ENCODE measurements around the gene MEGF8.

Gene MEGF8

GRCh38 chr19:42392165-42392564, 66.7 kb downstream of the MEGF8 start:
- no peak for DNase-seq

GRCh38 chr19:42394751-42395150, 69.3 kb downstream of the MEGF8 start:
- DNase-seq = no peak

- DNase-seq = peak; percentile 97
These were observed 71.2 kb downstream of the MEGF8 start for GRCh38 chr19:42396381-42397262.

DNA sequence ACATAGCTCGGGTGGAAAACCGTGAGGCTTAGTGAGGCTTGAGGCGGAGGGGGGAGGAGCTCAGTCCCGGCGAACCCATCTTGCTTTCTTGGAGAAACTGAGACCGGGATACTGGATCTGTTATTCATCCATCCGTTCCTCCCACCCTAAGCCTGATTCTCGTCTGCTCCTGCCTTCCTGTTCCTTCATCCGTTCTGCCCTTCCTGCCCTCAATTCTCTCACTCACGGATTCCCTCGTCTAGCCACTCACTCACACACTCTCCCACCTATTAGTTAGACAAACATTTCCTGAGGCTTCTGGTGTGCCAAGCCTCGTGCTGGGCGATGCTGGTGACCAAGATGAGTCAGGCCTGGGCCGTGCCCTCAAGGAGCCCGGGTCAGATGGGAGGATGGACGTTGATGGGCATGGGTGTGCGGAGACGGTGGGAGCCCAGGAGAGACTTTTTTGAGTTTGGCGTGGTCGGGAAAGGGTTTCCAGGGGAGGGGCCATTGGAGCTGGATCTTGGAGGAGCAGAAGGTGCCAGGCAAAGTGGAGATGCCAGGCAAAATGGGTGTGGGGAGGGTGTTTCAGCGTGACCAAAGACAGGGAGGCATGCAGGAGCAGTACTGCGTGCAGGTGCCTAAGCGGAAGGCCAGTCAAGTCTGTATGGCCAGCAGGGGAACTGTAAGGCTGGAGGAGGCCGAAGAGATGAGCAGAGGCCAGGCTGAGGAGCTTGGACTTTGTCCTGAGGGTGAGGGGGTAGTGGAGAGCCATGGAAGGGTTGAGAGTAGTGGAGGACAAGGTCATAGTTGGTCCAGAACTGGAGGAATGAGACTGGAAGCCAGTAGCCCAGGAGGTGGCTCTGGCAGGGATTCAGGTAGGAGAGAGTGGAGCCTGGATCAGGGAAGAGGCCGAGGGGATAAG, 72.1 kb downstream of the MEGF8 start:
- no peak for DNase-seq

DNA sequence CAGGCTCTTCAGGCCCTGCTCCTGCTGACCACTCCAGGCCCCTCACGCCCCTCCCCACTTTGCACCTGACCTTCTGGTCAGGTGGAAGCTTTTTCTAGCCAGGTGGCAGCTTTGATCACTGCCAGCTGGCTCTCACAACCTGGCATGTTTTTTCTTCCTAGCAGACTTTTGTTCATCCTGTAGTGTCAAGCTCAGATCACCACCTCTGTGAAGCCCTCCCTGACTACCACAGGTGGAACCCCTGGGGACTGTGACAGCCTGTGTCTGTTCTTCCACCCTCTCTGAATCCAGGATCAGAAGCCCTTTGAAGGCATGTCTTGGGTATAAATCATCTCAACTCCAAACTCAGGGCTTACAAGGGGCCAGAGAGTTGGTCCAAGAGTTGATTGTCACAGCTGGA, 75.0 kb downstream of the MEGF8 start:
- no peak for DNase-seq

- peak; percentile 78 for DNase-seq
These were observed 76.2 kb downstream of the MEGF8 start for GRCh38 chr19:42401365-42402303.

DNA sequence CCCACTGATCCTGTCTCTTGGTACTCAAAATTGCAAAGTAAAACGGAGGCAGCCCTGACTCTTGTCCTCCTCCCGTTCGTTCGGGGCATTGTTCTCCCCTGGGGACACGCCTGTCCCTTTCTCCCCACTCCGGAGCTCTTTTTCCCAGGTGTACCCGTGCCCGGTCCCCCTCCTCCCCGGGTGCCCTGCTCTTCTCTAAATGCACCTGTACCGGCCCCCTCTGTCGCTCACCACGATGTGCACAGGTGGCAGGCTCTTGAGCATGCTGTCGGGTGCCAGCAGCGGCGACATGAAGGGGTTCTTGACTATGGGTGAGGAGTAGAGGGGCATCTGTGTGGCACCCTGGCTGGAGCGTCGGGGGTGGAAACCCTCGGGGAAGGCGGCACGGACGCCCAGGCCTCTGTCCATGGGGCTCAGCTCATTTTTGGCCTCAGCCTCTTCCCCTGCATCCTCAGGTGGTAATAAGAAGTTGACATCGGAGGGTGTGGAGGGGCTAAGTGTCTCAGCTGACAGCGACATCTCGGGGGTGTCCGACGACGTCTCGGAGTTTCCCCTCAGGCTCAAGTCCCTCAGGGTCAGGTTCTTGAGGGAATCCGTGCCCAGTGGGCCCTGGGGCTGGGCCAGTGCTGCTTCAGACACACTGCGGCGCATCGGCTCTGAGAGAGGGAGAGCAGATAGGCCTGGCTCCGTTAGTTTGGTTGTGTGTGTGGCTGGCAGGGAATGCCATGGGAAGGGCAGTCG, 77.1 kb downstream of the MEGF8 start:
- no peak for DNase-seq

DNA sequence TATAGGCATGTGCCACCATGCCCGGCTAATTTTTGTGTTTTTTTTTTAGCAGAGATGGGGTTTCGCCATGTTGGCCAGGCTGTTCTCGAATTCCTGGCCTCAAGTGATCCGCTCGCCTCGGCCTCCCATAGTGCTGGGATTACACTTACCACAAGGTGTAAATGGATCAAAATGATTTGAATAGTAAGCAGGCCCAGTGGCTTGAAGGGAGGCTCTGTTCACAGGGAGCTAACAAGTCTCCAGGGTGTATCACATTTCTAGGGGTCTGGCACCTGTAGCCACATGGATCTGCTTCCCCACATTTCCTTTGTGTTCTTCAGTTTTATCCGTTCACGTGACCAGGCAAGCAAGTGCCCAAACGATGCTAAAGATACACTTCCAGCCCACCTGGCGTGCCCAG, 78.2 kb downstream of the MEGF8 start:
- DNase-seq = no peak

DNA sequence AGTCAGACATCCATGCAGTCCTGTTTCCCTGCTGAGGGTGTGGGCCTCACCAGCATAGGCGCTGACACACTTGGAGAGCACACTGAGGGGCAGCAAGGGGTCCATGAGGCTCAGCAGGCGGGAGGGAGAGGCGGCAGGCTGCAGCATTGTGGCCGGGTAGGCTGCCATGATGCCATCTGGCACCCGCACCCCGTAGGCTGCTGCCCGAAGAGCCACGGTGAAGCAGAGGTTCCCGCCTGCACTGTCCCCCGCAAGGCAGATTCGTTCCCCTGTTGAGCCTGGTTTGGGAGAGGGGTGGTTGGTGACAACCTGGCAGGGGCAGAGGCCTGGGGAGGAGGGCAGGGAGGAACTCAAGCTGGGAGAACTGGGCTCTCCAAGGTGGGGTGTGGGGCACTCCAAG, 80.7 kb downstream of the MEGF8 start:
- no peak for DNase-seq

DNA sequence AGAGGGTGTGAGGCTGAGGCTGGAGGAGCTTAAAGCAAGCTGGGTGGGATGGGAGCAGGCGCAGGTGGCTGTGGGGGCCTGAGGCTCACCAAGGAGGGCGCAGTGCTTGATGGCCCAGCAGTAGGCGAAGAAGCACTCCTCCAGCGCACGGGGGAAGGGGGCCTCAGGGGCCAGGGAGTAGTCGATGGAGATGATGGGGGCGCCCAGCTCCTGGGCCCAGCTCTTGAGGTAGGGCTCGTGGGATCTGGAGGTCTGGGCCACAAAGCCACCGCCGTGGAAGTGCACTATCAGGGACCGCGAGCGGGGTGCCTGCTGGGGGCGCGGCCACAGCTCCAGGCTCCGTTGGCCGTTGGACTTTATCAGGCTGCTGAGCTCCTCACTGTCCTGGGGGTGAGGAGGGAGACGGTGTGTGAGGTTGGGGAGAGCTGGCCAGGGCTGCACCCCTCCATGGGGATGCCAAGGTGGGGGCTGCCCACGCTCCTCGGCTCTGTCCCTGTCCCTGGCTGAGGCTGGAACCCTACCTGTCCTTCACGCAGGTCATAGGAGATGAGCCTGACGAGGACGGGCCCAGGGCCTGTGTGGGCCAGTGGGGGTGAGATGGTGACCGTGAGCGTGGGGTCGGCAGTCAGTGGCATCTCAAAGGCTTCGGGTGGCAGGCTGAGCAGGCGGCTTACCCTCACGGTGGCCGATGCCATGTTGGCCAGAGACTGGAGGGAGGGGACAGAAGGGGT, 81.8 kb downstream of the MEGF8 start:
- DNase-seq = no peak

- no peak for DNase-seq
These were observed 82.4 kb downstream of the MEGF8 start for GRCh38 chr19:42407816-42408175.

- no peak for DNase-seq
These were observed 84.0 kb downstream of the MEGF8 start for GRCh38 chr19:42409477-42409876.

GRCh38 chr19:42410371-42410770, 84.9 kb downstream of the MEGF8 start:
- no peak for DNase-seq

DNA sequence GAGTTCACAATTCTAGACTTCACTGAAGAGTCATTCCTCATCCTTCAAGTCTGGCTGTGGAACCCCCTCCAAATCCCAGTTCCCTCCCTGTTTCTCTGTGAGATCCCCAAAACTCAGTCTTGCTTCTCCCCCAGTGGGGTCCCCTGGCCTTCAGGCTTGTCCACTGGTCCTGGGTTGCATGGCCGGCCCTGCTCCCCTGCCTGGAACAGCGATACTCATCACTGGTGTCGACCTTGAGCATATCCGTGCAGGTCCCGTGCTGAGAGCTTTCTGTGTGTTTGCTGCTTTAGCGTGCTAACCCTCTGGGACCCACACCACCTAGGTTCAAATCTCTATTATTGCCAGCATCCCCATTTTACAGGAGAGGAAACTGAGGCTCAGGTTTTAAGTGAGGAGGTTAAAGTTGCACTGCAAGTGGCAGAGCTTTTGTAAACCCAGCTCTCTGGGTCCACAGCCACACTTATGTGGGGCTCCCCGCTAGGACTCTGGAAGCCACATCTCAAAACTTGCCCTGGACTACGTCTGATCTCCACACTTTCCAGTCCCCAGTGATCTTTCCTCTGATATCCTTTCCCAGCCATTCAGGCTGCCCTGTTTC, 86.2 kb downstream of the MEGF8 start:
- no peak for DNase-seq

GRCh38 chr19:42412227-42412626, 86.8 kb downstream of the MEGF8 start:
- DNase-seq = no peak

DNA sequence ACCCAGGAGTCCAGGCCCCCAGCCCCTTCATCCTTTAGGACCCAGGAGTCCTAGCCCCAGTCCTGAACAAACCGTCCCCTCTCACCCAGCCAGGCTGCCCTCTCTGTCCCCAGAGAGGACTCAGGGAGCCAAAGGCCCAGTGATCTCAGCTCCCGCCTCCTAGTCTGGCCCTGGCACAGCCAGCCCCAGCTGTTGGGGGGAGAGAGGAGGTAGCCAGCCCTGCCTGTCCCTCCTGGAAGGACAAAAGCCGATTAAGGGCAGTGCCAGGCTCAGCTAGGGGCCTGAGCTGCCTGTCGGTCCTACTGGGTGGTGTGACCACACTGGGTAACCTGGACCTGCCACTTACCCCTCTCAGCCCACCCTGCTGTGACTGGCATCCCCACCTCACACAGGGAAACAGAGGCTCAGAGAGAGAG, 87.2 kb downstream of the MEGF8 start:
- DNase-seq = no peak

- DNase-seq = no peak
These were observed 93.9 kb downstream of the MEGF8 start for GRCh38 chr19:42419309-42419708.

- peak; percentile 85 for DNase-seq
These were observed 94.7 kb downstream of the MEGF8 start for GRCh38 chr19:42420055-42420544.

- DNase-seq = no peak
These were observed 95.7 kb downstream of the MEGF8 start for GRCh38 chr19:42421101-42421500.

DNA sequence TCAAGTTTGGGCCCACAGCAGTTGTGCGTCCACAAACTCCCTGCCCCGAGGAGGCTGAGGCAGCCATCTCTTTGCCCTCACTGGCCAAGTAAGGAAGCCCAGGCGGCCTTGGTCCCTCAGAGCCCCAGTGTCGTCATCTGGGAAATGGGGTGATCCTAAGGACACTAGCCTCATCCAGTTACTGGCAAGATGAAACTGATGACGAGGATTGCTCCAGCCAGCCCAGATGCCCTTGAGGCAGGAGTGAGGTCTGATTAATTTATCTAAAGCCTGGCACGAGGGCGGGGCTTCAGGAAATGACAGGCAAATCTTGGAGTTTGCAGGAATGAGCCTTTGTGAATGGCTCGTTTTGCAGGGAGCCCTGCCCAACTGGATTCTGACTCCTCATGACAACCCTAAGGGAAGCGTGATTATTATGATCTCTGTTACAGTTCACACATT, 96.2 kb downstream of the MEGF8 start:
- DNase-seq = no peak
